ENCODE measurements around the gene YBX3. TPM values are rescaled to one million over a fixed set of nuclear protein-coding genes. Genes with fewer than 3 reads are reported as not detected.

The YBX3 gene
- 100 to 1,000 TPM; 241 to 444 (median 317) TPM for total RNA-seq
- 100 to 1,000 TPM; 323 to 352 TPM for polyA plus RNA-seq

GRCh38 chr12:10722905-10723746 is at the start of gene YBX3:
YBX3 (minus strand) TSS chr12:10723323; CDS start chr12:10723111, 212 bp downstream.
- WGBS, 2 donors: 0 to 1% methylated on average over 71 to 95 of the region's 95 CpGs
- no peak for FAIRE-seq

GRCh38 chr12:10771132-10771733 is 48.1 kb upstream of the YBX3 start:
- DNase-seq (no peak), FAIRE-seq (peak; percentile 97), ATAC-seq (peak; percentile 73 to 85 (median 82))
- peak in 3 of 4 donors; percentile 35 to 49 (median 40) for TF ChIP-seq CTCF (IDR thresholded peaks at IDR 0.05)
- H3K4me1 ChIP-seq: no peaks in the 10 kb centered on the region
- H3K27me3 ChIP-seq: peaks cover 0 to 9% (median 2%) of the 10 kb centered on the region in 4 donors
- WGBS, 2 donors: 0% methylated on average over 1 of the region's 1 CpG
- no peak overlapping the region for H3K4me3 ChIP-seq
- H3K9me3 ChIP-seq: no peaks in the 10 kb centered on the region
- no peaks in the 10 kb centered on the region for H3K36me3 ChIP-seq
- H3K27ac ChIP-seq: no peak overlapping the region
- intact Hi-C loops (cut with DNase I): loop anchor here in 2 of 3 donors (10.0 kb wide), 2 partner anchors 424 to 714 kb away; no protein-coding TSS in a partner anchor

More at GRCh38 chr12:10722905-10723746, at the start of gene YBX3:
- Histone ChIP-seq H3K9me3 (no peaks in the 10 kb centered on the region), H3K36me3 (no peaks in the 10 kb centered on the region), H3K4me1 (peaks cover 8 to 34% (median 14%) of the 10 kb centered on the region in 3 donors), H3K4me3 (peak within 1 kb of the TSS; percentile 80 to 93 (median 84)), H3K27ac (peak within 1 kb of the TSS; percentile 95 to 98 (median 98)), H3K27me3 (no peaks in the 10 kb centered on the region)
- peak; percentile 90 to 93 (median 90) for DNase-seq
- no peak for TF ChIP-seq CTCF (IDR thresholded peaks at IDR 0.05)
- intact Hi-C loops (cut with DNase I): no loop called here
- ATAC-seq: peak; percentile 64 to 80 (median 78)

GRCh38 chr12:10759657-10760056 is 36.5 kb upstream of the YBX3 start:
- Histone ChIP-seq H3K9me3 (no peaks in the 10 kb centered on the region), H3K27me3 (peaks cover 0 to 4% (median 0%) of the 10 kb centered on the region in 4 donors)

GRCh38 chr12:10756194-10756593 is 33.1 kb upstream of the YBX3 start:
- intact Hi-C loops (cut with DNase I): no loop called here
- WGBS, 2 donors: 73 to 74% methylated on average over 4 of the region's 4 CpGs

More at GRCh38 chr12:10759657-10760056, 36.5 kb upstream of the YBX3 start:
- FAIRE-seq (no peak), ATAC-seq (no peak), DNase-seq (no peak)
- Histone ChIP-seq H3K27ac (no peak overlapping the region), H3K4me3 (no peak overlapping the region), H3K36me3 (no peaks in the 10 kb centered on the region), H3K4me1 (no peaks in the 10 kb centered on the region)
- intact Hi-C loops (cut with DNase I): loop anchor here in 1 of 3 donors (10.0 kb wide), 1 partner anchor 435 kb away; no protein-coding TSS in a partner anchor
- WGBS, 2 donors: 21 to 36% methylated on average over 2 of the region's 2 CpGs
- no peak for TF ChIP-seq CTCF (IDR thresholded peaks at IDR 0.05)

More at GRCh38 chr12:10756194-10756593, 33.1 kb upstream of the YBX3 start:
- H3K9me3 ChIP-seq: no peaks in the 10 kb centered on the region
- H3K36me3 ChIP-seq: no peaks in the 10 kb centered on the region
- FAIRE-seq: no peak
- no peak for TF ChIP-seq CTCF (IDR thresholded peaks at IDR 0.05)
- ATAC-seq: no peak
- H3K27me3 ChIP-seq: no peaks in the 10 kb centered on the region
- no peak for DNase-seq
- no peak overlapping the region for H3K4me3 ChIP-seq
- H3K27ac ChIP-seq: no peak overlapping the region
- no peaks in the 10 kb centered on the region for H3K4me1 ChIP-seq

All from pancreas (tissue), 10 donors.